Esophagus muscularis mucosa (tissue), 3 donors: ENCODE data around the gene LHFPL6.

ENCODE experiments used
- CTCF ChIP-seq, 3 experiments: fragments of 200-600 bp in 2 of 3; fragments of 450-650 bp in 1 of 3; sonication (generic) in 2 of 3; IDR thresholded peaks; one replicate each; pipeline ENCODE4 v1.5.1; 2017 to 2019; ENCODE audit warnings: antibody characterized with exemption in 3 of 3, mild to moderate bottlenecking in 2 of 3, moderate library complexity in 1 of 3
- POLR2A ChIP-seq: fragments of 450-650 bp; IDR thresholded peaks from one replicate; pipeline ENCODE4 v1.6.1; 2017; ENCODE audit warnings: antibody characterized with exemption, moderate library complexity, mild to moderate bottlenecking, low read depth

GRCh38 chr13:39364947-39365468 lies 238.0 kb downstream of the LHFPL6 start:
- peak in 1 of 3 experiments; percentile 18 for TF ChIP-seq CTCF (IDR thresholded peaks at IDR 0.05)
- no peak for TF ChIP-seq POLR2A
